WTC11 (cell line): ENCODE measurements around the gene NAA60. TPM values are rescaled to one million over a fixed set of nuclear protein-coding genes. Genes with fewer than 3 reads are reported as not detected.

Experiments
- ATAC-seq: fragments of 200-7000 bp; cut with Tn5 transposase; 2 replicates; pipeline ENCODE4 v1.10.0; 2021; ENCODE audit warnings: mild to moderate bottlenecking, moderate library complexity
- CTCF ChIA-PET: fragments of 300-600 bp; sonication (Branson Sonifier 250); formaldehyde crosslinking; loops from one replicate; lab custom pipeline; 2021; ENCODE audit warnings: antibody characterized with exemption; lab: Charles Lee
- POLR2A ChIA-PET: fragments of 350-600 bp; sonication (Branson Sonifier 250); formaldehyde crosslinking; loops from one replicate; lab custom pipeline; 2021; ENCODE audit warnings: antibody characterized with exemption; lab: Charles Lee
- DNase-seq: peaks from one replicate; pipeline ENCODE4 v3.0.0; 2021; ENCODE audit warnings: low spot score
- H3K27ac Mint-ChIP-seq: 2 replicates; pipeline ENCODE4 v1.8.0; 2021; ENCODE audit warnings: mixed read lengths
- H3K27me3 Mint-ChIP-seq: 2 replicates; pipeline ENCODE4 v1.8.0; 2021; ENCODE audit warnings: low read depth, mild to moderate bottlenecking, moderate library complexity, mixed read lengths
- H3K36me3 Mint-ChIP-seq: 2 replicates; pipeline ENCODE4 v1.8.0; 2021; ENCODE audit warnings: mixed read lengths
- H3K4me1 Mint-ChIP-seq: 2 replicates; pipeline ENCODE4 v1.8.0; 2022; ENCODE audit warnings: mixed read lengths
- H3K4me3 Mint-ChIP-seq: 2 replicates; pipeline ENCODE4 v1.8.0; 2021; ENCODE audit warnings: mild to moderate bottlenecking, moderate library complexity, mixed read lengths
- H3K9me3 Mint-ChIP-seq: 2 replicates; pipeline ENCODE4 v1.8.0; 2021; ENCODE audit warnings: mixed read lengths
- ESRRA ChIP-seq: sonication (generic); formaldehyde crosslinking; IDR thresholded peaks from 2 replicates; pipeline ENCODE4 v1.8.1; 2022; ENCODE audit warnings: mild to moderate bottlenecking, missing genetic modification reagents, borderline replicate concordance
- FOXP1 ChIP-seq: sonication (generic); formaldehyde crosslinking; IDR thresholded peaks from 2 replicates; pipeline ENCODE4 v1.8.0; 2022; ENCODE audit warnings: missing genetic modification reagents, mild to moderate bottlenecking, moderate library complexity, borderline replicate concordance
- GRHL2 ChIP-seq: fragments of 250-450 bp; sonication (Bioruptor Pico); IDR thresholded peaks from 2 replicates; pipeline ENCODE4 v1.8.0; 2022; ENCODE audit warnings: mild to moderate bottlenecking, moderate library complexity; ENCODE audit not compliant: insufficient replicate concordance, severe bottlenecking
- HMGA2 ChIP-seq: fragments of 250-450 bp; sonication (Bioruptor Pico); IDR thresholded peaks from 2 replicates; pipeline ENCODE4 v1.4.0; 2021; ENCODE audit warnings: mild to moderate bottlenecking, moderate library complexity
- IRF2 ChIP-seq: sonication (generic); formaldehyde crosslinking; IDR thresholded peaks from 2 replicates; pipeline ENCODE4 v1.8.0; 2022; ENCODE audit warnings: low read depth, missing genetic modification reagents, borderline replicate concordance
- KAT7 ChIP-seq: sonication (generic); formaldehyde crosslinking; IDR thresholded peaks from 2 replicates; pipeline ENCODE4 v1.8.1; 2023; ENCODE audit warnings: missing genetic modification reagents, mild to moderate bottlenecking, borderline replicate concordance
- NR1H2 ChIP-seq: sonication (generic); formaldehyde crosslinking; IDR thresholded peaks from 2 replicates; pipeline ENCODE4 v1.9.0; 2021; ENCODE audit warnings: mild to moderate bottlenecking, moderate library complexity, missing genetic modification reagents
- NR3C1 ChIP-seq: sonication (generic); formaldehyde crosslinking; conservative IDR thresholded peaks from 2 replicates; pipeline ENCODE4 v1.8.1; 2023; ENCODE audit warnings: low read depth, mild to moderate bottlenecking, missing genetic modification reagents
- PRRX2 ChIP-seq: fragments of 250-450 bp; sonication (Bioruptor Pico); IDR thresholded peaks from 2 replicates; pipeline ENCODE4 v1.8.0; 2021; ENCODE audit warnings: mild to moderate bottlenecking
- RELA ChIP-seq: sonication (generic); formaldehyde crosslinking; IDR thresholded peaks from 2 replicates; pipeline ENCODE4 v1.8.1; 2022; ENCODE audit warnings: missing genetic modification reagents, mild to moderate bottlenecking, borderline replicate concordance
- TEAD4 ChIP-seq: sonication (generic); formaldehyde crosslinking; IDR thresholded peaks from 2 replicates; pipeline ENCODE4 v1.8.0; 2022; ENCODE audit warnings: mild to moderate bottlenecking, missing genetic modification reagents
- ZNF121 ChIP-seq: sonication (generic); formaldehyde crosslinking; IDR thresholded peaks from 2 replicates; pipeline ENCODE4 v1.8.0; 2023; ENCODE audit warnings: missing genetic modification reagents
- ZNF232 ChIP-seq: sonication (generic); formaldehyde crosslinking; IDR thresholded peaks from 2 replicates; pipeline ENCODE4 v1.8.0; 2022; ENCODE audit warnings: mild to moderate bottlenecking, missing genetic modification reagents
- total RNA-seq: library from RNA; stranded (reverse); gene quantifications from 3 replicates; pipeline ENCODE4 v1.2.3, GENCODE V29; 2021
- TF ChIP-seq, protein P1 (sequence below): sonication (generic); formaldehyde crosslinking; IDR thresholded peaks from 2 replicates; pipeline ENCODE4 v1.8.1; 2022; ENCODE audit warnings: low read depth, missing genetic modification reagents, borderline replicate concordance
- TF ChIP-seq, protein P2 (sequence below): fragments of 250-450 bp; sonication (Bioruptor Pico); IDR thresholded peaks from 2 replicates; pipeline ENCODE4 v2.1.2; 2022; ENCODE audit warnings: mild to moderate bottlenecking, moderate library complexity
- TF ChIP-seq, protein P3 (sequence below): sonication (generic); formaldehyde crosslinking; IDR thresholded peaks from 2 replicates; pipeline ENCODE4 v1.8.1; 2023; ENCODE audit warnings: mild to moderate bottlenecking, missing genetic modification reagents
- TF ChIP-seq, protein P4 (sequence below): sonication (generic); formaldehyde crosslinking; IDR thresholded peaks from 2 replicates; pipeline ENCODE4 v1.8.1; 2023; ENCODE audit warnings: mild to moderate bottlenecking, missing genetic modification reagents, borderline replicate concordance
- TF ChIP-seq, protein P5 (sequence below): sonication (generic); formaldehyde crosslinking; IDR thresholded peaks from 2 replicates; pipeline ENCODE4 v1.8.0; 2022; ENCODE audit warnings: mild to moderate bottlenecking, missing genetic modification reagents
- TF ChIP-seq, protein P6 (sequence below): sonication (generic); formaldehyde crosslinking; IDR thresholded peaks from 2 replicates; pipeline ENCODE4 v1.8.1; 2022; ENCODE audit warnings: mild to moderate bottlenecking, missing genetic modification reagents, moderate library complexity, borderline replicate concordance

Gene NAA60
- total RNA-seq, 1 experiment from 2014 or later = 50.3 TPM

DNA sequence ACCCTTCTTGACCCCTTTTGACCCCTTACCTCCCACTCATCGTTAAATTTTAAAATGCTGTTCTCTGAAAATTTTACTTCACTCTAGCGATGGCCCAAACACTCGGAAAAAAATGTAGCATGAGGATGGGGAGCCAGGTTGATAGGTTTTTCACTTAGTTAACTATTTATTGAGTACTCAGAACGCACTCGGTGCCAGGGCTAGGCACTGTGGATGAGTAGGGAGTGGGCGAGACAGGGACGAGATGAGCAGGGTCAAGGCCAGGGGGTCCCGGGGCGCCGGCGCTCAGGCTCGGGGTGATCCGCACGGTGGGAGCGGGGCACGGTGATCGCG is 43.1 kb upstream of the NAA60 start:
- ChIA-PET CTCF (interaction anchor here (0.6 to 2.8 kb wide), 10 partner anchors 44 to 218 kb away, joined by 3 to 13 read pairs (median 4); partner anchors contain the start of genes CLUAP1, NAA60 and ZNF597), POLR2A (interaction anchor here (1.0 to 2.1 kb wide), 5 partner anchors 43 to 118 kb away, joined by 3 to 11 read pairs (median 4); partner anchors contain the start of genes CLUAP1, NAA60, TIGD7 and ZNF263)
- ATAC-seq (no peak), DNase-seq (no peak)
- H3K4me1 Mint-ChIP-seq = peaks cover 8% of the 10 kb centered on the region
- peaks cover 50% of the 10 kb centered on the region for H3K36me3 Mint-ChIP-seq
- H3K27me3 Mint-ChIP-seq = no peaks in the 10 kb centered on the region
- peaks cover 11% of the 10 kb centered on the region for H3K9me3 Mint-ChIP-seq
- H3K4me3 Mint-ChIP-seq = peak overlapping the region; percentile 95
- no peak for TF ChIP-seq NR1H2 (CRISPR knock-in tag)
- no peak for TF ChIP-seq IRF2
- TF ChIP-seq PRRX2 = no peak
- TF ChIP-seq, protein P1, sequence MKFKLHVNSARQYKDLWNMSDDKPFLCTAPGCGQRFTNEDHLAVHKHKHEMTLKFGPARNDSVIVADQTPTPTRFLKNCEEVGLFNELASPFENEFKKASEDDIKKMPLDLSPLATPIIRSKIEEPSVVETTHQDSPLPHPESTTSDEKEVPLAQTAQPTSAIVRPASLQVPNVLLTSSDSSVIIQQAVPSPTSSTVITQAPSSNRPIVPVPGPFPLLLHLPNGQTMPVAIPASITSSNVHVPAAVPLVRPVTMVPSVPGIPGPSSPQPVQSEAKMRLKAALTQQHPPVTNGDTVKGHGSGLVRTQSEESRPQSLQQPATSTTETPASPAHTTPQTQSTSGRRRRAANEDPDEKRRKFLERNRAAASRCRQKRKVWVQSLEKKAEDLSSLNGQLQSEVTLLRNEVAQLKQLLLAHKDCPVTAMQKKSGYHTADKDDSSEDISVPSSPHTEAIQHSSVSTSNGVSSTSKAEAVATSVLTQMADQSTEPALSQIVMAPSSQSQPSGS (CRISPR knock-in tag) = no peak
- TF ChIP-seq, protein P2, sequence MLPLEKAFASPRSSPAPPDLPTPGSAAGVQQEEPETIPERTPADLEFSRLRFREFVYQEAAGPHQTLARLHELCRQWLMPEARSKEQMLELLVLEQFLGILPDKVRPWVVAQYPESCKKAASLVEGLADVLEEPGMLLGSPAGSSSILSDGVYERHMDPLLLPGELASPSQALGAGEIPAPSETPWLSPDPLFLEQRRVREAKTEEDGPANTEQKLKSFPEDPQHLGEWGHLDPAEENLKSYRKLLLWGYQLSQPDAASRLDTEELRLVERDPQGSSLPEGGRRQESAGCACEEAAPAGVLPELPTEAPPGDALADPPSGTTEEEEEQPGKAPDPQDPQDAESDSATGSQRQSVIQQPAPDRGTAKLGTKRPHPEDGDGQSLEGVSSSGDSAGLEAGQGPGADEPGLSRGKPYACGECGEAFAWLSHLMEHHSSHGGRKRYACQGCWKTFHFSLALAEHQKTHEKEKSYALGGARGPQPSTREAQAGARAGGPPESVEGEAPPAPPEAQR (CRISPR knock-in tag) = no peak
- TF ChIP-seq ZNF121 (CRISPR knock-in tag) = no peak
- no peak for TF ChIP-seq TEAD4 (CRISPR knock-in tag)
- 0 out of 2 replicates have a peak, but pooled peaks have one; percentile 11 for TF ChIP-seq ZNF232 (CRISPR knock-in tag)
- H3K27ac Mint-ChIP-seq = peak overlapping the region; percentile 78; the same call in 1 of the 2 replicates

DNA sequence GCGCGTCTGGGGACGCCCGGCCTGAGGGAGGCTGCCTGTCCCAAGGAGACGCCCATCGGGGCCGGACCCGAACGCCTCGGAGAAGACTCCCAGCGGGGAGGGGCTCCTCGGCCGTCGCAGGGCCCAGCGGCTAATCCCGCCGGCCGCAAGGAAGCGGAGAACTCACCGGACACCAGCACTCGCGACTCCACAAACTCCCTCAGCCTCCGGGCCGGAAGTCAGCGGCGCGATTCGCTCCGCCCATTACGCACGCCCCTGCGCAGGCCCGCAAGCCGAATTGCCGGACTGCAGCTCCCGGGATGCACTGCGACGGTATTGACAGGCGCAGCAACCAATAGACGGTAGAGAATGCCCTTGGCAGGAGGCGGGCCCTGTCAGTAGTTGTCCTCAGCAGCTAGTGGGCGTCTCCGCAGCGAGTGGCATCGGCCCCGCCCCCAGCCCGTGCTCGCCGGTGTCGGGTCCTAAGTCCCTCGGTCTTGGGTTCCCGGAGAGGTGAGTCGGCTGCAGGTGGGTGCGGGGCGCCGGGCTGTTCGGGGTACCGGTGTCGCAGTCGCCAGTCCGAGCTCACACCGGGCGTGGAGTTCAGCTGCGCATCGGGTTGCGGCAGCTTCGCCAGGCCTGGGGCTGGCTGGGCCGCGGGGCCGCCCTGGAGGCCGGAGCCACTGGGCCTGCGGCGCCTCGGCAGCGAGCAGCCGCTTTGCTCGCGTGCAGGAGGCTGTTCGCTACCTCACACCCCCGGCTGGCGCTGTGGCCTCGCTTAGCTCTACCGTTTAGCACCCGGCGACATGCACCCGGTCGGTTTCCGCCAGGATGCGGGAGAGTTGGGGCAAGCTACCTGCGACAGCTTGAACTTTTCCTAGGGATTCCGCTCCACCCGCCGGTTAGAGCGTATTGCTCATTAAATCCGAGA is 42.4 kb upstream of the NAA60 start, which contains the start of the genes ZNF174 and ZSCAN32:
ZNF174 (plus strand) TSS at position 437 of the 910 bp plus-strand sequence. CDS start 790 bp downstream, outside the sequence.
ZSCAN32 (minus strand) TSS at position 226 of the 910 bp plus-strand sequence. CDS start 3,447 bp downstream, outside the sequence.
- peak within 1 kb of the TSS; percentile 95 for H3K4me3 Mint-ChIP-seq
- peak; percentile 99 for DNase-seq
- peaks cover 17% of the 10 kb centered on the region for H3K9me3 Mint-ChIP-seq
- ATAC-seq = peak; percentile 99
- POLR2A ChIA-PET = interaction anchor here (0.6 to 2.1 kb wide), 7 partner anchors 43 to 118 kb away, joined by 3 to 11 read pairs (median 4); partner anchors contain the start of genes CLUAP1, NAA60, TIGD7 and ZNF263
- H3K27ac Mint-ChIP-seq = peak within 1 kb of the TSS; percentile 78; the same call in 1 of the 2 replicates
- H3K4me1 Mint-ChIP-seq = peaks cover 8% of the 10 kb centered on the region
- CTCF ChIA-PET = interaction anchor here (0.6 to 2.8 kb wide), 13 partner anchors 8 to 227 kb away, joined by 3 to 13 read pairs (median 3); partner anchors contain the start of genes CLUAP1, NAA60 and ZNF597
- H3K36me3 Mint-ChIP-seq = peaks cover 52% of the 10 kb centered on the region
- H3K27me3 Mint-ChIP-seq = no peaks in the 10 kb centered on the region
- no peak for TF ChIP-seq HMGA2
- peak; percentile 83; the same call in 1 of the 2 replicates for TF ChIP-seq FOXP1 (CRISPR knock-in tag)
- no peak for TF ChIP-seq GRHL2 (CRISPR knock-in tag)
- TF ChIP-seq, protein P3, sequence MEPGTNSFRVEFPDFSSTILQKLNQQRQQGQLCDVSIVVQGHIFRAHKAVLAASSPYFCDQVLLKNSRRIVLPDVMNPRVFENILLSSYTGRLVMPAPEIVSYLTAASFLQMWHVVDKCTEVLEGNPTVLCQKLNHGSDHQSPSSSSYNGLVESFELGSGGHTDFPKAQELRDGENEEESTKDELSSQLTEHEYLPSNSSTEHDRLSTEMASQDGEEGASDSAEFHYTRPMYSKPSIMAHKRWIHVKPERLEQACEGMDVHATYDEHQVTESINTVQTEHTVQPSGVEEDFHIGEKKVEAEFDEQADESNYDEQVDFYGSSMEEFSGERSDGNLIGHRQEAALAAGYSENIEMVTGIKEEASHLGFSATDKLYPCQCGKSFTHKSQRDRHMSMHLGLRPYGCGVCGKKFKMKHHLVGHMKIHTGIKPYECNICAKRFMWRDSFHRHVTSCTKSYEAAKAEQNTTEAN (CRISPR knock-in tag) = peak; percentile 57; the same call in 1 of the 2 replicates
- TF ChIP-seq, protein P4, sequence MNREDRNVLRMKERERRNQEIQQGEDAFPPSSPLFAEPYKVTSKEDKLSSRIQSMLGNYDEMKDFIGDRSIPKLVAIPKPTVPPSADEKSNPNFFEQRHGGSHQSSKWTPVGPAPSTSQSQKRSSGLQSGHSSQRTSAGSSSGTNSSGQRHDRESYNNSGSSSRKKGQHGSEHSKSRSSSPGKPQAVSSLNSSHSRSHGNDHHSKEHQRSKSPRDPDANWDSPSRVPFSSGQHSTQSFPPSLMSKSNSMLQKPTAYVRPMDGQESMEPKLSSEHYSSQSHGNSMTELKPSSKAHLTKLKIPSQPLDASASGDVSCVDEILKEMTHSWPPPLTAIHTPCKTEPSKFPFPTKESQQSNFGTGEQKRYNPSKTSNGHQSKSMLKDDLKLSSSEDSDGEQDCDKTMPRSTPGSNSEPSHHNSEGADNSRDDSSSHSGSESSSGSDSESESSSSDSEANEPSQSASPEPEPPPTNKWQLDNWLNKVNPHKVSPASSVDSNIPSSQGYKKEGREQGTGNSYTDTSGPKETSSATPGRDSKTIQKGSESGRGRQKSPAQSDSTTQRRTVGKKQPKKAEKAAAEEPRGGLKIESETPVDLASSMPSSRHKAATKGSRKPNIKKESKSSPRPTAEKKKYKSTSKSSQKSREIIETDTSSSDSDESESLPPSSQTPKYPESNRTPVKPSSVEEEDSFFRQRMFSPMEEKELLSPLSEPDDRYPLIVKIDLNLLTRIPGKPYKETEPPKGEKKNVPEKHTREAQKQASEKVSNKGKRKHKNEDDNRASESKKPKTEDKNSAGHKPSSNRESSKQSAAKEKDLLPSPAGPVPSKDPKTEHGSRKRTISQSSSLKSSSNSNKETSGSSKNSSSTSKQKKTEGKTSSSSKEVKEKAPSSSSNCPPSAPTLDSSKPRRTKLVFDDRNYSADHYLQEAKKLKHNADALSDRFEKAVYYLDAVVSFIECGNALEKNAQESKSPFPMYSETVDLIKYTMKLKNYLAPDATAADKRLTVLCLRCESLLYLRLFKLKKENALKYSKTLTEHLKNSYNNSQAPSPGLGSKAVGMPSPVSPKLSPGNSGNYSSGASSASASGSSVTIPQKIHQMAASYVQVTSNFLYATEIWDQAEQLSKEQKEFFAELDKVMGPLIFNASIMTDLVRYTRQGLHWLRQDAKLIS (CRISPR knock-in tag) = 0 out of 2 replicates have a peak, but pooled peaks have one; percentile 13
- TF ChIP-seq RELA = peak; percentile 89; the same call in 1 of the 2 replicates
- TF ChIP-seq KAT7 (CRISPR knock-in tag) = peak; percentile 81; the same call in 1 of the 2 replicates
- TF ChIP-seq, protein P5, sequence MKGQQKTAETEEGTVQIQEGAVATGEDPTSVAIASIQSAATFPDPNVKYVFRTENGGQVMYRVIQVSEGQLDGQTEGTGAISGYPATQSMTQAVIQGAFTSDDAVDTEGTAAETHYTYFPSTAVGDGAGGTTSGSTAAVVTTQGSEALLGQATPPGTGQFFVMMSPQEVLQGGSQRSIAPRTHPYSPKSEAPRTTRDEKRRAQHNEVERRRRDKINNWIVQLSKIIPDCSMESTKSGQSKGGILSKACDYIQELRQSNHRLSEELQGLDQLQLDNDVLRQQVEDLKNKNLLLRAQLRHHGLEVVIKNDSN (CRISPR knock-in tag) = 0 out of 2 replicates have a peak, but pooled peaks have one; percentile 10
- TF ChIP-seq NR3C1 (CRISPR knock-in tag) = no peak
- TF ChIP-seq, protein P6, sequence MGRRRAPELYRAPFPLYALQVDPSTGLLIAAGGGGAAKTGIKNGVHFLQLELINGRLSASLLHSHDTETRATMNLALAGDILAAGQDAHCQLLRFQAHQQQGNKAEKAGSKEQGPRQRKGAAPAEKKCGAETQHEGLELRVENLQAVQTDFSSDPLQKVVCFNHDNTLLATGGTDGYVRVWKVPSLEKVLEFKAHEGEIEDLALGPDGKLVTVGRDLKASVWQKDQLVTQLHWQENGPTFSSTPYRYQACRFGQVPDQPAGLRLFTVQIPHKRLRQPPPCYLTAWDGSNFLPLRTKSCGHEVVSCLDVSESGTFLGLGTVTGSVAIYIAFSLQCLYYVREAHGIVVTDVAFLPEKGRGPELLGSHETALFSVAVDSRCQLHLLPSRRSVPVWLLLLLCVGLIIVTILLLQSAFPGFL (CRISPR knock-in tag) = 0 out of 2 replicates have a peak, but pooled peaks have one; percentile 40
- 0 out of 2 replicates have a peak, but pooled peaks have one; percentile 62 for TF ChIP-seq ESRRA (CRISPR knock-in tag)
